Endothelial cell of hepatic sinusoid (primary cell): ENCODE measurements around the gene ZCCHC24.
"Not testable (repeated sequence)": the region's sequence is repeated elsewhere in the genome, so short reads cannot be mapped to it uniquely, and the experiment has no call there.

Experiments used
- in situ Hi-C: cut with HindIII; loops from 2 replicates; pipeline ENCODE4 v1.10.0; 2017; ENCODE audit warnings: low sequenced_read_pairs

ZCCHC24 gene

DNA sequence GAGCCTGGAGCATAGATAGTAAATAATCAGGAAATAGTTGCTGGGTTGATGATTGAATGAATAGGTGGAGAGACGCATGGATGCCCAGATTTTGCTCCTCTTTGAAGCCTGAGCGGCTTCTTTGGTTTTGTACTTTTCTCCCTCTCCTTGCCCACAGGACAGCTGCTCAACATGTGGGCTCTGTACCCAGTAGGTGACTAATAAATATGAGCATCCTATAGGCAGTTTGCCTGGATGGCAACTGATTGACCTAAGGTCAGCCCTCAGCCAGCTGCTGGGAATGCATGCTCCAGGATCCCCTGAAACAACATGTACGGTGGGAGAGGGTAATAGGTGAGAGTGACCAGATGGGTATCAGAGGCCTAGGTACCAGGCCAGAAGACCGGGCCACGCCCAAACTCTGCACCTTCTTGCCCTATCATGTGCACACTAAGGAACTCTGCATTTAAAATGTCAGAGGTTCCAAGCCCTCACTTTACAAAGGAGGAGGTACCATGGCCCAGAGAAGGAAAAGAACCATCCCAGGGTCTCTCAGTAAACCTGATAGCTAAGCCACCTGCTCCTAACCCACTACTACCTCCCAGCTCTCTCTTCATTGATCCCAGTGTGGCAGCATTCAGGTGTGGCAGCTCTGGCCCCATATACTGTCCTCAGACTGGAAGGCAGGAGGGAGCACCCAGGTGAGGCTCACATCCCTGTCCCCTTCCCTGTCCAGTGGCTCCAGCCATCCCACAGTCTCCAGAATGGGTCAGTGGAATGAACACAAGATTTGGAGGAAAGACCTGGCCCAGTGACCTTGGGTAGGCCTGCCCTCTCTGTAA lies 2.7 kb upstream of the ZCCHC24 start:
- in situ Hi-C loops: no loop called here

DNA sequence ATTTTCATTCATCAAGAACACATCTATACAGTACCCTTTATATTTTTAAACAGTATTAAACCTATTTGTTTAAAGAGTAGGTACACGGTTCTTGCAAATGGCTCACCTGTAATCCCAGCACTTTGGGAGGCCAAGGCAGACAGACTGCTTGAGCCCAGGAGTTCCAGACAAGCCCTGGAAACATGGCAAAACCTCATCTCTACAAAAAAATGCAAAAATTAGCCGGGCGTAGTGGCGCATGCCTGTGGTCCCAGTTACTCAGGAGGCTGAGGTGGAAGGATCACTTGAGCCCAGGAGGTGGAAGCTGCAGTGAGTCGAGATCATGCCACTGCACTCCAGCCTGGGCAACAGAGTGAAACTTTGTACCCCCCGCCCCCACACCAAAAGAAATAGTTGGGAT lies 1.8 kb upstream of the ZCCHC24 start:
- in situ Hi-C loops: not testable (repeated sequence)

DNA sequence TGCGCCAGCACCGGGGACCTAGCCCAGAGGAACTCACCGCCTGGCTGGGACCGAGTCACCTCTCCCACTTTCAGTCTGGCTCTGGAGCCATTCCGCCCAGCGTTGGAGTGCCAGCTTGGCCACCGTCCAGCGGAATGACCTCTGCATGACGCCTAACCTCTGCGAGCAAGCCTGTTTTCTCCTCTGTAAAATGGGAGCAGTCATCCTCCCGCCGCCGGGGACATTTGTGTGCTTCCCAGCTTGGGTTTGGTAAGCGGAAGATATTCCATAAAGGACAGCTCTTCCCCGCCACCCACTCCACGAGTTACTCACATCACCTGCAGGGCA lies 1.3 kb upstream of the ZCCHC24 start:
- in situ Hi-C loops: no loop called here

DNA sequence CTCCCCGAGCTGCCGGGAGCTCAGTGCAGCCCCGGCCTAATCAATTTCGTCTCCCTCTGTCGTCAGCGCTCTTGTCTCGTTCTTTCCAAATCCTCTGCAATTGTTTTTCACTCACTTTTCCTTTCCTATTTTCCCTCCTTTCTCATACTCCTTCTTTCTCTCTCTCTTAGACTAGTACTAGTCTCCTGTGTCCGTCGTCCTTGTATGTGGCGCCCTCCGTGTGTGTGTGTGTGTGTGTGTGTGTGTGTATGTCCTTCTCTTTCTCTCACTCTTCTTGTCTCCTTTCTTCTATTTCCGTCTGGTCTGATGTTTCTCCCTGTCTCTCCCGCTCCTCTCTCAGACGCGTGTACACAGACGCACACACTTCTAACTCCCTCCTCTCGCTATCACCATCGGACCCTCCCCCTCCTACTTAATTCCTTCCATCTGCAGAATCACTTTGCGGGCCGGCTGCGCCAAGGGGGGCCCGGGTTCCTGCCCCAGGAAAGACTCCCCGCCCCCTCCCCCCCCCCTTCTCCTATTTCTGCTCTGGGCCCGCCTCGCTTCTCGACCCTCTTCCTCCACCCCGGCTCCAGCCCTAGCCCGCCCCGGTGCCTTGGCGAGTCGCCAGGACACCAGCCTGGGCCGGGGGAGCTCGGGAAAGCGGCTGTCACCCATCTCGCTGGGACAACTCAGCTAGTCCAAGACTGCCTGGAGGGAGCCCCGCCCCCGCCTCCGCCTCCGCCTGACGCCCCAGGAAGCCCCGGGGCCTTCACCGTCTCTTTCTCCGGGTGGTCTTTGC lies 743 bp upstream of the ZCCHC24 start:
- in situ Hi-C loops: no loop called here

DNA sequence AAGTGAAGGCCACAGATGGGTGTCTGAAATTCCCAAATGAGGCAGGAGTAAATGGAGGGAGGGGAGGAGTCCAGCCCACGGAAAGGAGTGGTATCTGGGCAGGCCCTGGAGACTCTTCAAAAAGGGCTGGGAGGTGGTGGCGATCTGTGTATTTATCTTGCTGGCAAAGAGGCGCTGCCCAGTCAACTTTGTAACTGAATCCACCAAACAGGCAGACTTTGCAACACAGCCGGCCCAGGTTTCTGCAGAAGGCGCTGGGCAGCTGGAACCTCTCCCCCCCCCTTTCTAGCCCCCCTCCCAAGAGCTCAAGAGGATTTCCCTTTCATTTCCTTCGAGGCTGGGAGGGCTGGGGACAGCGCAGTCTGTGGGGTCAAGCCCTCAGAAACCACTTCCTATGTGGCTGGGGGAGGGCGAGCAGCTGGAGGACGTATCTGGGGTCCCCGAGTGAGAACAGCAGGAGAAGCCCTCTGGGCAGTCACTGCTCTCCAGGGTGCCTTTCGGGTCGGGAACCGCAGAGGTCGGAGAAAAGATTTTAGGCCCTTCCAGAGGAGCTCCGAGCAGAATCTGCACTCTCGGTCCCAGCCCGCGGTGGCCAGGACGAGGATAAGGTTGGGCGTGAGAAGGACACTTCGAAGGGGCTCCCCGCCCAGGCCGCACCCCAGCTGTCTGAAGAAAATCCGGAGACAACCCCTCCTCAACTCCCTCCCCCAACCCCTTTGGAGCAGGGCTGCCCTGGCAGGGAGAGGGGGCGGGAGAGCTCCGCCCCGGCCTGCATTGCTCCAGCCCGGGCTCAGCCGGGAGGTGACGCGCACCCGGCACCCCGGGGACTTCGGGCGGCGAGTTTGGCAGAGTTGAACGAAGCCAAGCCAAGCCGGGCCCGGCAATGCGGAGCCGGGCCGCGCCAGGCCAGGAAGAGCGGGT lies 965 bp downstream of the ZCCHC24 start:
- in situ Hi-C loops: no loop called here

DNA sequence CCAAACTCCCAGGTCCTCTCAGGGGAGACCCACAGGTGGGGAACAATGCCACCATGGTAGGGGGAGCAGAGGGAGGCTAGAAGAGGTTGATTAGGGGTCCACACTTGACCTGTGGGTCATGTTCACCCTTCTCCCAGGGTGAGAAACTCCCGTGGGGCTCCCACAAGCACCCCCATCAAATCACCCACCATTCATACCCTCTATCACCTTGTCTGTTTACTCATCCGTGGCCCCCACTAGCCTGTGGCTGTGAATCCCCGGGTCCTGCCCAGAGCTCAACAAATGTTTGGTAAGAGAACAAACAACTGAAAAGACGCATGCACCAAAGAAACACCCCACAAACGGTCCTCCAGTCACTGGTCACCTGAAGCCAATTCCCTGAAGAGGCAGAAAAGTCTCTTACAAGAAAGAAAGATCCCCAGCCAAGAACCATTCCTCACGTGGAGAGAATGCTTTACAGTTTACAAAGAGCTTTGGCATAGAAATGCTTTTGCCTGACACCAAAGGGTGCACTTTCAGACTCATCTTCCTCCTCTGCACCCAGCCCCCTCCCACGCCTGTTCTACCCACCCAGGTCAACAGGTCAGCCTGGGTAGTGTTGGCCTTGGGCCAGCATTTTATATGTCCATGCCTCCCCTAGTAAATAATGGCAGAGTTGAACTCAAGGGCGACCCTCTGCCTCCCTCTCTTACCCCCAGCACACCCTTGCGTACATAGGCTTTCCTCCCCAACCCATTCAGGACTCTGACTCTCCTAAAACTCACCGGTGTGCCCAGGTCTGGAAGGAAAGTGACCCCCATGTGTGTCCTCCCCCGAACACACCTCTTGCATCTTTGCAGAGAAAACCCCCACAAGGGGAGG lies 1.9 kb downstream of the ZCCHC24 start:
- in situ Hi-C loops: no loop called here

DNA sequence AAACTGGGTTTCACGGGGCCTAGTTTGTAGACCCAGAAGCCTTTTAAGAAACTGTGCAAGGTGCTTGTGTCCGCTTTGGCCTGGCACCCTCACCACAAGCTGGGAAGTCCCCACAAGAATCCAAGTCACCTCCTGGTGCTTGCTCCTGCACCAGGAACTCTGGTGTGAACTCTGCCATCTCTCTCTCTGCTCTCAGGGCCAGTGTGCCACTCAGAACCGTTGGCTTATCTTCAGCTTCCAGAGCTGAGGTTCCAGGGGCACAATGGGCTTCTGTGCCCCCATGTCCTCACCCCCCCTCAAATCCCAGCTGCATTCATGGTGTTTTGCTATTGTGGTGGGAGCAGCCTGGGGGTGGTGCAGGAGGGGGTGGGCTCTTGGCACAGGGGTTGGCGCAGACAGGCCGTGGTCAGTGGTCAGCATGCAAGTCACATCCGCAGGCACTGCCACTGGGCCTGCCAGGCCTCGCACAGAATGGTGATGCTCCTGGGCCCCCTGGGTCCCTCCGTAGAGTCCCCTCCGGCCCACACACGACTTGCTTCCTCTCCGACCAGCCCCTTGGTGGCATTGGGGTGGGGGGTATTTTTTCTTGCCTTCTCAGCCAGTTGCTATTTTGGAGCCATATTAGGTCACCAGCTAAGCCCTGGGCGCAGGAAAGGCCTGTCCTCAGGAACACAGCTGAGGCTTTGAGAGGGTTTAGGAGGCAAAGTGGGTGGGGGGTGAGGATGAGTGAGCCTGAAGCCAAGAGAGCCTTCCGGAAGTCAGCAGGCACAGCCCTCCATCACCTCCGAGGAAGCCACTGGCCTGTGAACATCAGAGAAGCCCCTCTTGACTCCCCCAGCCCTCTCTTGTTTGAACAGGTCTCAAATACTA lies 3.0 kb downstream of the ZCCHC24 start:
- in situ Hi-C loops: no loop called here

DNA sequence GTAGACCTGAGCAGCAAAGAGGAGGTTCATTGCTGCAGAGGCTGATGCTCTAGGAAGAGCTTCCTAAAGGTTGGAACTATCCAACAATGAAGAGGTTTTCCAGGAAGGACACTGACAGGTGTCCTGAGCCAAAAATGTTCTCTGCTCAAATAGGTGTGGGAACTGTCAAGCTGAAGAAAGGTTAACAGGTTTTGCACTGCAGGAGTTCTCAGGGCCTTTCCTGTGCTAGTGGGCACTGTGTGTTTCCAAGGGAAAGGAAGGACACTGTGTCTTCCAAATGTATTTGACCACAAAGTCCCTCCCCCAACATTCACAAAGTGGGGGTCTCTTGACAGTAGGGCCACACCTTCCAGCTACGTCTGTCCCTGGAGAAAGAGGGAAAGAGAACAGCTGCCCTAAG lies 4.0 kb downstream of the ZCCHC24 start:
- in situ Hi-C loops: no loop called here

DNA sequence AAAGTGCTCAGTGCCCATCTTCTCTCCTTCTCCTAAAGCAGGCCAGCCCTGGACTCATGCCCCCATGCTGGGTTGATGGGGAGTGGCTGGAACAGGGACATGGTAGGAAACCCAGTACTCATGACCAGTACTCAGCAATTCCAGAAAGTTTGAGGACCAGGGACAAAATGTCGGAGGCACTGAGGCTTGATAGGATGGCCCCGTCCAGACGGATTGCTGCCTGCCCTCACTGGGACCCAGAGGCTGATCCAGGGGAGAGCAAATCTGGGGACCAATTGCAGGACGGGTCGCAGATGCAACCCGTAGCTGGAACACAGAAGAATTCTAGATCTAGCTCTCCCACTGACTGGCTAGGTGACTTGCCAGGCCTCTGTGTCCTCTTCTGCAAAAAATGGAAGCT lies 5.1 kb downstream of the ZCCHC24 start:
- in situ Hi-C loops: no loop called here

DNA sequence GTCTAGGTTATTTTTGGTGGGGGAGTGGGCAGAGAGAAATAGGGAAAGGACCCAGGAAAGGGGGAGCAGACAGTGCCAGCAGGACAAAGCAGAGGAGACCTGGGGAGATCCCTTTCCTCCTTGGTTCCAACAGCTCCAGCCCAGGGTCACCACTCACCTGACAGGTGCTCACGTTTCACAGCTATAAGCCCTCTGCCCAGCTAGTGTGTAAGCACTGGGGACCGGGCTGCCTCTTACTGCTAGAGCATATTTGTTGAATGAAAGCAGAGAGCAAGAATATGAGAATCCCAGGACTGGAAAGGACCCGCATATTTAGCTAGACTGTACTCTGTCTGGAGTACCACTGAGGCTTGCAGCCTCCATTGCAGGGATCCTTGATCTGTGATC lies 6.7 kb downstream of the ZCCHC24 start:
- in situ Hi-C loops: no loop called here

DNA sequence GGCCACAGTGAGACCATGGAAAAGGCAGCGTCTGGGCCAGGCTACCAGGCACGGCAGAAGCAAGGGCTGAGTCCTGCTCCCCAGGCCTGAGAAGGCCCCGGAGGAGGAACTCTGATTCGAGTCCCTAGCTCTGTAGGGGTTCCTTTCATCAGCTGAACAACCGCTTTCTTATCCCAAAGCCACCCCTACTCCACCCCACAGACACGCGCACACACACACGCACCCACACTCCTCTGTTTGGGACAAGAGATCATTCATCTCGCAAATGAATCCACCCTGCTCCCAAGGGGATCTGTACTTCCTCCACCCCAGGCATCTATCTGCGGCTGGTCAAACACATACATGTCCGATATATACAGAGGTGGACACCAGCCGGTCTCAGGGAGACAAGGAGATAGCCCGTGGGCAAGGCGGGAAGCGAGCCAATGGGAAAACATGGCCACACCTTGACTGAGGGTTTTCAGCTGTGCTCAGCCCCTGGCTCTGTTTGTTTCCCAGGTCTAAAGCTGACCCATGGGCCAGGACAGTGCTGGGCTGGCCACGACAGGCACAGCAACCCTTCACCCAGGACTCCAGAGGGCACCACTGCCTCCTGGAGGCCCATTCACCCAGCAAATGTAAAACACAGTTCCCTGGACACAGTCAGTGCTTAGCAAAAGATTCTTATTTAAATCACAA lies 7.3 kb downstream of the ZCCHC24 start:
- in situ Hi-C loops: no loop called here

DNA sequence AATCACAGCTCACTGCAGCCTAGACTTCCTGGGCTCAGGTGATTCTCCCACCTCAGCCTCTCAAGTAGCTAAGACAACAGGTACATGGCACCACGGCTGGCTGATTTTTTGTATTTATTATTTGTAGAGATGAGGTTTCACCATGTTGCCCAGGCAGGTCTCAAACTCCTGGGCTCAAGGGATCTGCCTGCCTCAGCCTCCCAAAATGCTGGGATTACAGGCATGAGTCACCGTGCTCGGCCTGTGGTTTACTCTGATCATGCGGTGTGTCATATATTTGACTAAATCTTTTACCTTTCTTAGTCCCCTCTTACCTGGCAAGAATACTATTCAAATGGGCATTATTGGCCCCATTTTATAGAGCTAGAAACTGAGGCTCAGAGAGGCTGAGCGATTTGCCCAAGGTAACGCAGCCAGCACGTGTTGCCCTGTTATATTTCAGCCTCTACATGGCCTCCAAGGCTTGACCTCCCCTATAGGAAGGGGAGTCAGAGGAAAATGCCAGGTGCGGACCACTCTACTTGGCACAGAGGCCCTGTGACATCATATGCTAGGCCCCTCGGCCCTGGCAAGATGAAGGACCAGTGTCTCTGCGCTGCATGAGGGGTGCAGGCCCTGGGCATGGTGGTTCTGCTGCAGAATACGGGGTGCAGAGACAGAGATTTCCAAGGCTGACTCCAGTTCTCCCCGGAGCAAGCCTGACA lies 8.2 kb downstream of the ZCCHC24 start:
- in situ Hi-C loops: no loop called here

DNA sequence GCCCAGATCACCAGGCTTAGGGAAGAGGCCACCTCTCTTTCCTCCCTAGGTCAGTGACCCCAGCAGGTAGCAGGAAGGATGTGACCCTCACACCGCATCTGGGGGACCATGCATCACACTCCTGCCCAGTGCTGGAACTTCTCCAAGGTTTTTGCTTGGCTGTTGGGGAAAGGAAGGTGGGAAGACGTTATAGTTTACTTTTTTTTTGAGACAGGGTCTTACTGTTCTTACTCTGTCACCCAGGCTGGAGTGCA lies 8.6 kb downstream of the ZCCHC24 start:
- in situ Hi-C loops: no loop called here

DNA sequence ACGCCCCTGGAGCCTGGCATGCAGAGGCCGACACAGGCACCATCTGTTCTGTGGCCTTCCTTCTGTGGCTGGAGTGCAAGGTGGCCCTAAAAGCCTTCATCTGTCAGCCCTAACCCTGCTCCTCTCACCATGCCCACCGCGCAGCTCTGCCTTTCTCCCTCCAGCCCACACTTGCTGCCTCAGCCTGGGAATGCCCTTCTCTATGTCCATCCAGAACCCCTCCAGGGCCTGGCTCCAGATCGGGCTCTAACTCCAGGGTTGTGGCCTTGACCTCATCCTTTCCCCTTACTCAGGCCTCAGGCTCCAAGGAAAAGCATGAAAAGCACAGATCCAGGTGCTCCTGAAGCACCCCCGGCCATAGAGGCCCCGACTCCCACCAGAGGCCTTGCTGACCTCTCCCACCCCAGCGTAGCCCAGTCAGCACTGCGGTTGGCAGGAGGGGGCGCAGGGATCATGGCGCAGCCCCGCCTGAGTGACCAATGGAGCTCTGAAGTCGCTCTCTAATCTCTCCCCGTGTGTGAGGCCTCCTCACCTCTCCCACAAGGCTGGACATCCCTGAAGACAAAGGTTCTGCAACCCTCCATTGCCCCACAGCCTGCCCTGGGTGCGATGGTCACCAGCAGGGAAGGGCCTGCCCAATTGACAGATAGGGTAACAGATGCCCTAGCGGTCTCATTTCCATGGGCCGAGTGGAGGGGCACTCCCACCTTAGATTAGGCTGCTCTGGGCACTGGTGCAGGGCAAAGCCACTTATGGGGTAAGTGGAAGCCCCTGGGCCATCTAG lies 9.2 kb downstream of the ZCCHC24 start:
- in situ Hi-C loops: no loop called here

DNA sequence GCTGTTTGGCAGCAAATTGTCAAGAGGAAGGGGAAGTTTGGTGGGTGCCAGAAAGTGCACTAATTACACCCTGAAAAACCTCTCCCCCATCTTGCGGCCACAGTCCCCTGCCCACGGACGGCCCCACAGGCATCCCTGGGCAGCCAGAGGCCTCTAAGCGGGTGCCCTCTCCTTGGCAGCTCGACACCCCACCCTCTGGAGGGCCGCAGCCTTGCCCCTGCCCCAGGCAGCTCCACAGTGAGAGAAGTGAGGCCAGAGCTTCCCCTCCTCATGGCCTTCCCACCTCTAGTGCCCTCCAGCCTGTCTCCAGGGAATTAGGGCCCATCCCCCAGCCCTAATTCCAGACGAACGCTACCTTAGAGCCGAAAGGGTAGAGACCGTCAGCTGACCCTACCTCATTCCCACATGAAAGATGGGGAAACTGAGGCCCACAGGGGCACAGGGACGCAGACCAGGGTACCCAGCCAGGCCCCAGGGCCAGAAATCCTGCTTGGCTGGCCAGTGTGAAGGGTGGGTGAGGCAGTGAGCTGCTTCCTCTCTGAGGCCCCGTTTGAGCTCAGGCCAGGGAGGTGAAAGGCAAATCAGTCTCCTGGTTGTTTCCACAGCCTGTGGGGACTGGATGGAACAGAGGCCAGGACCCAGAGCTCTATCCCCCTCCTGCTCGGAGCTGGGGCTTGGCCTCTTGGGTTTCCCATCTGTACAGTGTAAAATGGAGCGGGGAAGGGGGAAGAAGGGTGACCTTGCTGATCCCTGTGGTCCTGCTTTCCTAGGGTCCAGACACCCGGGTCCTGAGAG lies 10.0 kb downstream of the ZCCHC24 start:
- in situ Hi-C loops: no loop called here

DNA sequence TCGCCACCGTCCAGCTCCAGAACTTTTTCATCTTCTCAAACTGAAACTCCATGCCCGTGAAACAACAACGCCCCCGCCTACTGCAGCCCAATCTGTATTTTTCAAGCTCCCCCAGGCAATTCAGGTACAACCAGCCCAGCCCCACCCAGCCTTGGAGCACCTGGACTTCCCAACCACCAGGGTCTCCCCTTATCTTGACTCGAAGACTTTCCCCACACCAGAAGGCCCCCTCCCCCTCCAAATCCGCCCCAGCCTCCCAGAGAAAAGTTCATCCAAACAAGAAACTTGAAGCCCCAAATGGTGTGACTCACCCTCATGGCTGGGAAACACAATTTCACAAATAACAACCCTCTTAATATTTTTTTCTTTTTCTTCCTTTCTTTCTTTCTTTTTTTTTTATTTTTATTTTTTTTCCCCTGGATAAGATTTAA lies 10.6 kb downstream of the ZCCHC24 start:
- in situ Hi-C loops: no loop called here

DNA sequence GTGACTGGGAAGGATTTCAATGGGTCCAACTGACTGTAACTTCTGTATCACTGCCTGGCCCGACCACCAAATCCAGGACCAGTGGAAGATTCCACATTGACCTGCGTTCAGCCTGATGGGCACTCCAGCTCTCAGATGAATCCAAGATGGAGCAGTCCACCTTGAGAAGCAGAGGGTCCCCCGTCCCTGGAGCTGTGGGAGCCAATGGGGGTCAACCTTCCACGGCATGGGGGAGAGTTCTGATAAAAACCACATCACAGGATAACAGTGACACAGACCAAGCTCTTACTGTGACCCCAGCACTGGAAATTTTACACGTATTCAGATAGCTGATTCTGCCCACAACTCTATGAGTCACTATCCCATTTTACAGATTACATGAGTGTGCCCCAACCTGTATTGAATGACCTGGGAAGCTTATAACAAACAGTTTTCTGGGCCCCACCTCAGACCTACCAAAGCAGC lies 11.2 kb downstream of the ZCCHC24 start:
- in situ Hi-C loops: no loop called here
